K562 (cell line): ENCODE measurements around the gene EDA. TPM values are rescaled to one million over a fixed set of nuclear protein-coding genes. Genes with fewer than 3 reads are reported as not detected.

Source experiments
- ATAC-seq: fragments of 200-7000 bp; cut with Tn5 transposase; 3 replicates; pipeline ENCODE4 v1.9.1; 2020; ENCODE audit warnings: moderate library complexity
- BruUV-seq: library from RNA; stranded (reverse); fragments of 400-500 nt; replicated peaks from 2 replicates; lab custom pipeline; 2021; lab: Mats Ljungman, UMichigan
- CTCF ChIA-PET: fragments of 300-600 bp; formaldehyde crosslinking; extraction: SDS; loops from one replicate; lab custom pipeline; 2021; ENCODE audit warnings: low intra/inter-chr PET ratio; lab: Yijun Ruan, JAX
- POLR2A ChIA-PET: fragments of 300-600, 350-650 bp; sonication (Branson Sonifier 250); formaldehyde crosslinking; extraction: SDS; loops from one replicate; lab custom pipeline; 2021; ENCODE audit warnings: antibody characterized with exemption, inconsistent platforms; lab: Yijun Ruan, JAX
- DNase-seq, 4 experiments: peaks; one replicate each; pipeline versions ENCODE4 v3.0.0 to v3.0.0-alpha.2; 2011 to 2018; ENCODE audit warnings: low spot score in 3 of 4, mixed read lengths in 3 of 4; ENCODE audit errors: extremely low read depth in 1 of 4
- FAIRE-seq: peaks from 2 replicates; lab custom pipeline; 2011; peaks lifted over from hg19 to GRCh38; lab: Jason Lieb, UNC
- H2AFZ ChIP-seq: 2 replicates; pipeline ENCODE4 v1.6.0; 2011; ENCODE audit warnings: low read depth, low read length, control low read depth, inconsistent platforms
- H3K27ac ChIP-seq: fragments of 200-600 bp; 3 replicates; pipeline ENCODE4 v1.8.0; 2011; ENCODE audit warnings: low read depth, mild to moderate bottlenecking, control low read depth, inconsistent platforms, low read length, moderate library complexity, mixed read lengths; ENCODE audit errors: extremely low read depth
- H3K27me3 ChIP-seq, 2 experiments: fragments of 300-600 bp in 1 of 2; 2 replicates in 1 of 2; 3 replicates in 1 of 2; pipeline versions ENCODE4 v1.6.0 to v1.8.0; 2011; ENCODE audit warnings: inconsistent platforms in 2 of 2, low read length in 2 of 2, mild to moderate bottlenecking in 1 of 2, mixed read lengths in 1 of 2, moderate library complexity in 1 of 2; ENCODE audit not compliant: control insufficient read depth in 2 of 2, insufficient read depth in 2 of 2
- H3K36me3 ChIP-seq: fragments of 300-600 bp; 3 replicates; pipeline ENCODE4 v1.8.0; 2011; ENCODE audit warnings: mild to moderate bottlenecking, low read length, inconsistent platforms; ENCODE audit not compliant: control insufficient read depth, insufficient read depth
- H3K4me1 ChIP-seq, 2 experiments: fragments of 200-600 bp in 1 of 2; replicated peaks in 1 of 2; 2 replicates in 1 of 2; 3 replicates in 1 of 2; pipeline versions ENCODE4 v1.5.1 to v1.8.0; 2011; ENCODE audit warnings: inconsistent platforms in 2 of 2, low read length in 2 of 2, mild to moderate bottlenecking in 1 of 2, mixed read lengths in 1 of 2, moderate library complexity in 1 of 2; ENCODE audit not compliant: control insufficient read depth in 2 of 2, insufficient read depth in 2 of 2
- H3K4me2 ChIP-seq: 2 replicates; pipeline ENCODE4 v1.6.1; 2011; ENCODE audit warnings: low read length, control low read depth, inconsistent platforms, mixed read lengths; ENCODE audit not compliant: insufficient read depth
- H3K4me3 ChIP-seq: fragments of 200-600 bp; sonication (generic), shearing (Covaris generic); 2 replicates; pipeline ENCODE4 v1.5.1; 2016; ENCODE audit warnings: control low read depth, inconsistent platforms
- H3K79me2 ChIP-seq: fragments of 200-600 bp; 3 replicates; pipeline ENCODE4 v1.8.0; 2011; ENCODE audit warnings: low read length, inconsistent platforms; ENCODE audit not compliant: control insufficient read depth, insufficient read depth
- H3K9ac ChIP-seq, 2 experiments: 2 replicates each; pipeline versions ENCODE4 v1.6.0 to v1.6.1; 2011; ENCODE audit warnings: low read depth in 2 of 2, low read length in 2 of 2, control low read depth in 1 of 2, inconsistent platforms in 1 of 2, mild to moderate bottlenecking in 1 of 2, mixed read lengths in 1 of 2; ENCODE audit not compliant: insufficient read depth in 1 of 2
- H3K9me1 ChIP-seq: one replicate; pipeline ENCODE4 v1.6.0; 2011; ENCODE audit warnings: inconsistent platforms, mild to moderate bottlenecking, low read length, moderate library complexity; ENCODE audit not compliant: control insufficient read depth, insufficient read depth
- H3K9me3 ChIP-seq: replicated peaks from 2 replicates; pipeline ENCODE4 v1.5.1; 2011; ENCODE audit warnings: low read depth, low read length, inconsistent platforms; ENCODE audit not compliant: control insufficient read depth, insufficient read depth
- H4K20me1 ChIP-seq: replicated peaks from 2 replicates; pipeline ENCODE4 v1.6.1; 2011; ENCODE audit warnings: low read length, inconsistent platforms, mixed read lengths; ENCODE audit not compliant: control insufficient read depth, insufficient read depth
- ADNP ChIP-seq: fragments of 200-800 bp; sonication (Bioruptor generic); IDR thresholded peaks from 2 replicates; pipeline ENCODE4 v1.6.1; 2016; ENCODE audit warnings: missing genetic modification characterization, missing compliant biosample characterization
- ARID2 ChIP-seq: fragments of 450-650 bp; IDR thresholded peaks from 2 replicates; pipeline ENCODE4 v1.6.1; 2017; ENCODE audit warnings: antibody characterized with exemption, mild to moderate bottlenecking
- BRD4 ChIP-seq: fragments of 200-600 bp; sonication (generic); IDR thresholded peaks from 2 replicates; pipeline ENCODE4 v1.6.1; 2017; ENCODE audit warnings: inconsistent platforms
- GATAD2B ChIP-seq: fragments of 450-650 bp; IDR thresholded peaks from 2 replicates; pipeline ENCODE4 v1.6.1; 2017; ENCODE audit warnings: mild to moderate bottlenecking, borderline replicate concordance
- JUND ChIP-seq, 2 experiments: IDR thresholded peaks; 2 replicates in 1 of 2; 3 replicates in 1 of 2; pipeline ENCODE4 v1.6.1; 2011; ENCODE audit warnings: borderline replicate concordance in 2 of 2, low read depth in 2 of 2, low read length in 2 of 2, improper control_type of control experiment in 1 of 2, missing biosample characterization in 1 of 2, missing genetic modification characterization in 1 of 2, missing genetic modification reagents in 1 of 2
- RBM34 ChIP-seq: fragments of 200-400 bp; formaldehyde crosslinking; IDR thresholded peaks from 2 replicates; pipeline ENCODE4 v1.6.1; 2018; ENCODE audit warnings: low read length, borderline replicate concordance; ENCODE audit not compliant: insufficient read depth
- ZNF785 ChIP-seq: fragments of 250-450 bp; sonication (Bioruptor Pico); IDR thresholded peaks from 2 replicates; pipeline ENCODE4 v1.4.0; 2020; ENCODE audit warnings: mild to moderate bottlenecking
- WGBS: fragments of 100-300 bp; shearing (Covaris generic); methylation state at CpG from one replicate; pipeline ENCODE4 v1.1.6; 2016; ENCODE audit warnings: low coverage, mixed read lengths; ENCODE audit not compliant: insufficient coverage; ENCODE audit errors: missing lambda C conversion rate; 5-methylcytosine and 5-hydroxymethylcytosine counted together
- in situ Hi-C: fragments of 300-500 bp; cut with MboI; formaldehyde crosslinking; loops from 4 replicates; pipeline ENCODE4 v1.15.0; 2018; ENCODE audit warnings: inconsistent platforms, mixed read lengths
- intact Hi-C: fragments of 100-400 bp; cut with micrococcal nuclease; formaldehyde crosslinking; loops from 2 replicates; pipeline ENCODE4 v1.14.2; 2022
- polyA plus RNA-seq, 8 experiments: library from polyadenylated mRNA; depleted of rRNA in 4 of 8; stranded (reverse) in 5 of 8; unstranded in 3 of 8; fragments of >200 nt; fragmentation: Nextera tagmentation in 2 of 8; fragmentation: Illumina TruSeq in 1 of 8; extraction: Ambion mirVana in 2 of 8; extraction: Trizol in 1 of 8; gene quantifications; 2 replicates each; pipeline versions ENCODE4 v1.2.1 to v1.2.3, GENCODE V29; 2011 to 2014; ENCODE audit warnings: inconsistent platforms in 1 of 8, missing spikeins in 1 of 8
- total RNA-seq, 7 experiments: library from RNA; depleted of rRNA in 6 of 7; stranded (reverse); fragments of >200 nt in 6 of 7; fragmentation: Illumina TruSeq in 2 of 7; extraction: Trizol in 2 of 7; gene quantifications; 2 replicates each; pipeline versions ENCODE4 v1.2.1 to v1.2.3, GENCODE V29; 2011 to 2021; ENCODE audit warnings: low replicate concordance in 1 of 7
- TF ChIP-seq, protein P1 (sequence below): fragments of 250-450 bp; sonication (Bioruptor Pico); IDR thresholded peaks from 2 replicates; pipeline ENCODE4 v1.5.0; 2021; ENCODE audit warnings: mild to moderate bottlenecking, borderline replicate concordance
- TF ChIP-seq, protein P2 (sequence below): sonication (generic); formaldehyde crosslinking; IDR thresholded peaks from 2 replicates; pipeline ENCODE4 v1.8.0; 2022; ENCODE audit warnings: mild to moderate bottlenecking, missing genetic modification reagents
- TF ChIP-seq, protein P3 (sequence below): sonication (generic); formaldehyde crosslinking; IDR thresholded peaks from 2 replicates; pipeline ENCODE4 v1.9.0; 2022; ENCODE audit warnings: mild to moderate bottlenecking, missing genetic modification reagents

EDA gene
- total and polyA plus RNA-seq, 9 of the 15 experiments (the other 6 are each of a cell fraction or from before 2014, with no cell fraction given): 0.03 to 0.40 (median 0.07) TPM

DNA sequence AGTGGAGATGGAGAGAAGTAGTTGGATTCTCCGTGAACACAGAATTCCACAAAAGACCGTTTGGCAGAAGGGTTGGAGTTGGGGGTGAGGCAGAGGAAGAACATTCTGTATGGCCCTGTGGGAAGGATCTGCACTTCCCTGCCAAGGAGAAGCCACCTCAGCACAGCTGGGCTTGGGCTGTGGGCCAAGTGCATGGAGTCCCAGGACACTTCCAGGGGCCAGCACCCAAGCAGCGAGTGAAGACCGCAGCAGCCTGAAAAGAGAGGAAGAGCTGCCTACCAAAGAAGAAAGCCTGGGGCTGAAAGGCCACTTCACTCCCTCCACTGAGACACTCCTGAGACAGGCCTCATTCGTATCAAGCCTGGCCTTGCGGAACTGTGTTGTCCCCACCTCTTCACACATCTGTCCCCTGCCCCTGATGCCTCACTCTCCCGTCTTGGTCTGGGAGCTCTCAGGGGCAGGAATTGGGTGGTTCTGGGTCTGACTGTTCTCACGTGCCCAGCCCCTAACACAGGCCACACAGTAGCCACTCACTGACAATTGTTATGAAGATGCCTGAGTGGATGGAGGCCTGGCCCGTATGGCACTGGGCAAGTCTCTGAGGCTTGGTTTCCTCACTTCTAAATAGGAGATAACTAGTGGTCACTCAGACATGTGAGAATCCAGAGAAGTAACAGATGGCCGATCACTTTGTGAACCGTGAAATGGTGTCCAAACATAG is 437.1 kb downstream of the EDA start (continued):
- TF ChIP-seq, protein P1, sequence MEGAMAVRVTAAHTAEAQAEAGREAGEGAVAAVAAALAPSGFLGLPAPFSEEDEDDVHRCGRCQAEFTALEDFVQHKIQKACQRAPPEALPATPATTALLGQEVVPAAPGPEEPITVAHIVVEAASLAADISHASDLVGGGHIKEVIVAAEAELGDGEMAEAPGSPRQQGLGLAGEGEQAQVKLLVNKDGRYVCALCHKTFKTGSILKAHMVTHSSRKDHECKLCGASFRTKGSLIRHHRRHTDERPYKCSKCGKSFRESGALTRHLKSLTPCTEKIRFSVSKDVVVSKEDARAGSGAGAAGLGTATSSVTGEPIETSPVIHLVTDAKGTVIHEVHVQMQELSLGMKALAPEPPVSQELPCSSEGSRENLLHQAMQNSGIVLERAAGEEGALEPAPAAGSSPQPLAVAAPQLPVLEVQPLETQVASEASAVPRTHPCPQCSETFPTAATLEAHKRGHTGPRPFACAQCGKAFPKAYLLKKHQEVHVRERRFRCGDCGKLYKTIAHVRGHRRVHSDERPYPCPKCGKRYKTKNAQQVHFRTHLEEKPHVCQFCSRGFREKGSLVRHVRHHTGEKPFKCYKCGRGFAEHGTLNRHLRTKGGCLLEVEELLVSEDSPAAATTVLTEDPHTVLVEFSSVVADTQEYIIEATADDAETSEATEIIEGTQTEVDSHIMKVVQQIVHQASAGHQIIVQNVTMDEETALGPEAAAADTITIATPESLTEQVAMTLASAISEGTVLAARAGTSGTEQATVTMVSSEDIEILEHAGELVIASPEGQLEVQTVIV (CRISPR knock-in tag): no peak
- TF ChIP-seq ARID2 (no peak), BRD4 (no peak)

GRCh38 chrX:70054391-70054790 is 438.5 kb downstream of the EDA start:
- in situ Hi-C loops: no loop called here
- no peak overlapping the region for H3K27ac ChIP-seq
- no peaks in the 10 kb centered on the region for H3K9me3 ChIP-seq
- no peak overlapping the region for H3K4me2 ChIP-seq
- H3K27me3 ChIP-seq: peaks cover 0 to 18% of the 10 kb centered on the region in 2 experiments; a peak in 3 of 5 replicates
- BruUV-seq: no TSS peak
- intact Hi-C loops: no loop called here
- ChIA-PET CTCF (no interaction called here), POLR2A (no interaction called here)
- no peaks in the 10 kb centered on the region for H3K4me1 ChIP-seq
- no peak overlapping the region for H3K4me3 ChIP-seq
- no peak for DNase-seq
- H2AFZ ChIP-seq: no peak overlapping the region
- no peaks in the 10 kb centered on the region for H3K9me1 ChIP-seq
- no peaks in the 10 kb centered on the region for H3K36me3 ChIP-seq
- WGBS: 3% methylated on average over 4 of the region's 5 CpGs
- no peaks in the 10 kb centered on the region for H3K79me2 ChIP-seq
- no peak for ATAC-seq
- FAIRE-seq: no peak
- no peak overlapping the region for H3K9ac ChIP-seq
- H4K20me1 ChIP-seq: no peaks in the 10 kb centered on the region; the same call in 1 of the 2 replicates
- no peak for TF ChIP-seq ADNP (tag)
- TF ChIP-seq, protein P2, sequence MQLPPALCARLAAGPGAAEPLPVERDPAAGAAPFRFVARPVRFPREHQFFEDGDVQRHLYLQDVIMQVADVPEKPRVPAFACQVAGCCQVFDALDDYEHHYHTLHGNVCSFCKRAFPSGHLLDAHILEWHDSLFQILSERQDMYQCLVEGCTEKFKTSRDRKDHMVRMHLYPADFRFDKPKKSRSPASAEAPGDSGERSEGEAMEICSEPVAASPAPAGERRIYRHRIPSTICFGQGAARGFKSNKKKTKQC: no peak
- TF ChIP-seq GATAD2B: no peak
- no peak for TF ChIP-seq RBM34
- TF ChIP-seq, protein P3, sequence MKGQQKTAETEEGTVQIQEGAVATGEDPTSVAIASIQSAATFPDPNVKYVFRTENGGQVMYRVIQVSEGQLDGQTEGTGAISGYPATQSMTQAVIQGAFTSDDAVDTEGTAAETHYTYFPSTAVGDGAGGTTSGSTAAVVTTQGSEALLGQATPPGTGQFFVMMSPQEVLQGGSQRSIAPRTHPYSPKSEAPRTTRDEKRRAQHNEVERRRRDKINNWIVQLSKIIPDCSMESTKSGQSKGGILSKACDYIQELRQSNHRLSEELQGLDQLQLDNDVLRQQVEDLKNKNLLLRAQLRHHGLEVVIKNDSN (CRISPR knock-in tag): no peak
- no peak for TF ChIP-seq ZNF785 (CRISPR knock-in tag)
- no peak for TF ChIP-seq JUND (IDR thresholded peaks at IDR 0.05; ENCODE audit: borderline replicate concordance, low read depth, low read length)
- no peak for TF ChIP-seq JUND (tag; IDR thresholded peaks at IDR 0.05; ENCODE audit: borderline replicate concordance, low read depth, low read length)
